GM20000 (cell line): ENCODE data around the gene MYH14.

ENCODE experiments used
- DNase-seq: peaks from one replicate; pipeline ENCODE4 v3.0.0; 2012; ENCODE audit warnings: low spot score
- TF ChIP-seq, protein P1 (sequence below): IDR thresholded peaks from 2 replicates; pipeline ENCODE4 v1.5.1; 2012; ENCODE audit warnings: mild to moderate bottlenecking, control low read depth; ENCODE audit errors: extremely low read depth, missing control alignments

MYH14 gene

DNA sequence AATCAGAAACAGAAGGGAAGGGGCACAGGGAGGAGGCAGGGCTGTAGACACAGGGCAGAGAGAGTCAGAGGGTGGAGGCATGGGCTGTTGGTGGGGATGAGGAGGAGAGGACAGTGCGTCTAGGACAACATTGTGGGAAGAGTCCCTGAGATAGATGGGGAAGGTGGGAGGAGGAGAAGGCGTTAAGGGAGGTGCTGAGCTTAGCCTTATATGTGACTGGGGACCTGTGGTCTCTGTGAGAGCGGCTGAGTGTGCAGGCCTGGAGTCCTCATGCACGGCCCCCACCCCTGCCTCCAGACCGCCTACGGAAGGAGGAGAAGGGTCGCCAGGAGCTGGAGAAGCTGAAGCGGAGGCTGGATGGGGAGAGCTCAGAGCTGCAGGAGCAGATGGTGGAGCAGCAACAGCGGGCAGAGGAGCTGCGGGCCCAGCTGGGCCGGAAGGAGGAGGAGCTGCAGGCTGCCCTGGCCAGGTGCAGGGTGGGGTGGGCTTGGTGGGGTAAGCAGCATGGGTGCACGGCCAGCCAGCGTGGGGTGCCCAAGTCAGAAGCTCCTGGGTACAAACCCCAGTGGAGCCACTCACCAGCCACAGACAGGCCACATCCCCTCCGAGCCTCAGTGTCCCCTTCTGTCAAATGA lies 69.0 kb downstream of the MYH14 start:
- no peak for DNase-seq
- TF ChIP-seq, protein P1, sequence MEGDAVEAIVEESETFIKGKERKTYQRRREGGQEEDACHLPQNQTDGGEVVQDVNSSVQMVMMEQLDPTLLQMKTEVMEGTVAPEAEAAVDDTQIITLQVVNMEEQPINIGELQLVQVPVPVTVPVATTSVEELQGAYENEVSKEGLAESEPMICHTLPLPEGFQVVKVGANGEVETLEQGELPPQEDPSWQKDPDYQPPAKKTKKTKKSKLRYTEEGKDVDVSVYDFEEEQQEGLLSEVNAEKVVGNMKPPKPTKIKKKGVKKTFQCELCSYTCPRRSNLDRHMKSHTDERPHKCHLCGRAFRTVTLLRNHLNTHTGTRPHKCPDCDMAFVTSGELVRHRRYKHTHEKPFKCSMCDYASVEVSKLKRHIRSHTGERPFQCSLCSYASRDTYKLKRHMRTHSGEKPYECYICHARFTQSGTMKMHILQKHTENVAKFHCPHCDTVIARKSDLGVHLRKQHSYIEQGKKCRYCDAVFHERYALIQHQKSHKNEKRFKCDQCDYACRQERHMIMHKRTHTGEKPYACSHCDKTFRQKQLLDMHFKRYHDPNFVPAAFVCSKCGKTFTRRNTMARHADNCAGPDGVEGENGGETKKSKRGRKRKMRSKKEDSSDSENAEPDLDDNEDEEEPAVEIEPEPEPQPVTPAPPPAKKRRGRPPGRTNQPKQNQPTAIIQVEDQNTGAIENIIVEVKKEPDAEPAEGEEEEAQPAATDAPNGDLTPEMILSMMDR, result no peak

DNA sequence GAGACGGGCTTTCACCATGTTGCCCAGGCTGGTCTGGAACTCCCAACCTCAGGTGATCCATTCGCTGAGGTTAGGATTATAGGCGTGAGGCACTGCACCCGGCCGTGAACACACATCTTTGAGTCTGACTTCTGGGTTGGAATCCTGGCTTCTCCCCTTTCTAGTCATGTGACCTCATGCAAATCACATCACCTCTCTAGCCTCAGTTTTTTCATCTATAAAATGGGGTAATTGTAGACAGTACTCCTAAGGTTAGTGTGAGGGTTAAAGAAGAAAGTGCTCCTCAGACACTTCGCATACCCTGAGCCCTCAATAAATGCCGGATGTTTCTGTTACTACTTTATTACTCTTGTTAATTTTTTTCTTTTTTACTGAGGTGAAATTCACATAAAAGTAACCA lies 70.4 kb downstream of the MYH14 start:
- TF ChIP-seq, protein P1, result no peak
- DNase-seq, result no peak

DNA sequence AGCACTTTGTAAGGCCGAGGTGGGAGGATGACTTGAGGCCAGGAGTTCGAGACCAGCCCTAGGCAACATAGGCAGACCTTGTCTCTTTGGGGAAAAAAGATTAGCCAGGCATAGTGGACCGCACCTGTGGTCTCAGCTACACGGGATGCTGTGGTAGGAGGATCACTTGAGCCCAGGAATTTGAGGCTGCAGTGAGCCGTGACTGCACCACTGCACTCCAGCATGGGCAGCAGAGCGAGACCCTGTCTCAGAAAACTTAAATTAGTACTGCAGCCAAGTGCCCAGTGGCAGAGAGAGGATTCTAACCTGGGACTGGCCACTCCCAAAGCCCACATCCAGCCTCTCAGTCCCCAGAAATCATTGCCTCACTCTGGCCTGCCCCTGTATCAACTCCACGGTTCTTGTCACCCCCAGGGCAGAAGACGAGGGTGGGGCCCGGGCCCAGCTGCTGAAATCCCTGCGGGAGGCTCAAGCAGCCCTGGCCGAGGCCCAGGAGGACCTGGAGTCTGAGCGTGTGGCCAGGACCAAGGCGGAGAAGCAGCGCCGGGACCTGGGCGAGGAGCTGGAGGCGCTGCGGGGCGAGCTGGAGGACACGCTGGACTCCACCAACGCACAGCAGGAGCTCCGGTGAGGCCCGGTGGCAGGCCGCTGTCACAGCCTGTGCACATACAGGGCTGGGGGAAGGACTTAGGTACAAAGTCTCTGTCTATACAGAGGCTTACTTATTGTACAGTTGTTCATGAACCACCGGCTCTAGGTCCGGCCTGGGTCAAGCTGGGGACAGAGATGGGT lies 72.4 kb downstream of the MYH14 start:
- no peak for DNase-seq
- TF ChIP-seq, protein P1, result no peak

DNA sequence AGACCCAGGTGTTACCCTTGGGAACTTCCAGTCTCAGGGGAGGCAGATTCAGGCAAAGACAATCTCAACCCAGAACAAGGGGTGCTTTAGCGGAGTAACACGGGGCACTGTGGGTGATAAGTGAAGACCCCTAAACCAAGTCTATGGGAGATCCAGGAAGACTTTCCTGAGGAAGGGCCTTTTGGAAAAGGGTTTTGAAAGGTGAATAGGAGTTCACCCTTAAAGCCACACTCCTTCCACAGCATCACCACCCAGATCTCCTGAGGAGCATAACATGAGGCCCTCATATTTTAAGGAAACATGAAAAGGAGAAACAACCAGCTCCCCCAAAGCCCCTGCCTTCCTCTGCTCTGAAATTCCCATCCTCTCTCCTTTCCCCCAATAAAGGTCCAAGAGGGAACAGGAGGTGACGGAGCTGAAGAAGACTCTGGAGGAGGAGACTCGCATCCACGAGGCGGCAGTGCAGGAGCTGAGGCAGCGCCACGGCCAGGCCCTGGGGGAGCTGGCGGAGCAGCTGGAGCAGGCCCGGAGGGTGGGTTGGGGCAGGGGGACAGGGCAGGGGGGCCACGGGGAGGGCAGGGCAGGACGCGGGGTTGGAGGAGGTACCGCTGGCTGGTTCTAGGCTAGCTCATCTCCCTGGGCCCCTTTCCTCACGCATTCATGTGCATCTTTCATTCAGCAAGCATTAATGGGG lies 73.1 kb downstream of the MYH14 start:
- TF ChIP-seq, protein P1, result no peak
- no peak for DNase-seq

DNA sequence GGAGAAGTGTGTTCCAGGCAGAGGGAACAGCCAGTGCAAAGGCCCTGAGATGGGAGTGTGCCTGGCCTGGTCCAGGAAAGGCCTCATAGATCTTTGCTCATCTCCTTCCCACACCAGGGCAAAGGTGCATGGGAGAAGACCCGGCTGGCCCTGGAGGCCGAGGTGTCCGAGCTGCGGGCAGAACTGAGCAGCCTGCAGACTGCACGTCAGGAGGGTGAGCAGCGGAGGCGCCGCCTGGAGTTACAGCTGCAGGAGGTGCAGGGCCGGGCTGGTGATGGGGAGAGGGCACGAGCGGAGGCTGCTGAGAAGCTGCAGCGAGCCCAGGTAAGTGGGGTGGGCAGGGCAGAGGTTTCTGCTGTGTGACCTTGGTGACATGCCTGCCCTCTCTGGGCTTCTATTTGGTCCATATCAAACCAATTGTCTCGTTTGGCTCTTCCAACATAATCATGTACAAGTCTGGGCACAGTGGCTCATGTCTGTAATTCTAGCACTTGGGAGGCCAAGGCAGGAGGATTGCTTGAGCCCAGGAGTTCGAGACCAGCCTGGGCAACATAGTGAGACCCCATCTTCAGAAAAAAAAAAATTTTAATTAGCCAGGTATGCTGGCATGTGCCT lies 74.7 kb downstream of the MYH14 start:
- no peak for DNase-seq
- TF ChIP-seq, protein P1, result no peak

DNA sequence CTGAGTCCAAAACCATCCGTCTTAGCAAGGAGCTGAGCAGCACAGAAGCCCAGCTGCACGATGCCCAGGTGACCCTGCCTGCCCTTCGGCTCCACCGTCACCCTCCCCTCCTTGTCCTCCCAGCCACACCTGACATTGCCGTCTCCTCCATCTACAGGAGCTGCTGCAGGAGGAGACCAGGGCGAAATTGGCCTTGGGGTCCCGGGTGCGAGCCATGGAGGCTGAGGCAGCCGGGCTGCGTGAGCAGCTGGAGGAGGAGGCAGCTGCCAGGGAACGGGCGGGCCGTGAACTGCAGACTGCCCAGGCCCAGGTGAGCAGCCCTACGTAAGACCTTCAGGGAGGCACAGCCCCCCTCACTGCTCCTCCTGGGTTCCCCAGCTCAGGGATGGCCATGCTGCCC lies 76.7 kb downstream of the MYH14 start:
- no peak for DNase-seq
- TF ChIP-seq, protein P1, result no peak
